GM12878 (cell line): ENCODE measurements around the gene LARP1B. TPM values are rescaled to one million over a fixed set of nuclear protein-coding genes. Genes with fewer than 3 reads are reported as not detected.

Experiments
- ATAC-seq: fragments of 200-7000 bp; cut with Tn5 transposase; 3 replicates; pipeline ENCODE4 v1.9.1; 2020; ENCODE audit warnings: mild to moderate bottlenecking, moderate library complexity
- BruUV-seq: library from RNA; stranded (reverse); fragments of 400-500 nt; replicated peaks from 2 replicates; lab custom pipeline; 2021; lab: Mats Ljungman, UMichigan
- CTCF ChIA-PET: fragments of 300-600 bp; sonication (Branson Sonifier 250); formaldehyde crosslinking; extraction: SDS; loops from one replicate; lab custom pipeline; 2021; ENCODE audit warnings: inconsistent platforms; lab: Yijun Ruan, JAX
- POLR2A ChIA-PET: fragments of 350-600 bp; formaldehyde crosslinking; extraction: SDS; loops from one replicate; lab custom pipeline; 2021; ENCODE audit warnings: inconsistent platforms; lab: Charles Lee
- RAD21 ChIA-PET: fragments of 300-600 bp; sonication (Branson Sonifier 250); formaldehyde crosslinking; loops from one replicate; lab custom pipeline; 2023; ENCODE audit warnings: antibody characterized with exemption; ENCODE audit not compliant: unreplicated experiment; lab: Charles Lee
- SMC1A ChIA-PET: fragments of 300-600 bp; sonication (Branson Sonifier 250); formaldehyde crosslinking; loops from one replicate; lab custom pipeline; 2023; ENCODE audit not compliant: unreplicated experiment, uncharacterized antibody; lab: Charles Lee
- DNase-seq: peaks from one replicate; pipeline ENCODE4 v3.0.0-alpha.2; 2011; ENCODE audit warnings: low read depth, low spot score
- FAIRE-seq: peaks from 3 replicates; lab custom pipeline; 2011; peaks lifted over from hg19 to GRCh38; lab: Jason Lieb, UNC
- H2AFZ ChIP-seq: 2 replicates; pipeline ENCODE4 v1.6.0; 2011; ENCODE audit warnings: low read depth, low read length, control low read depth; ENCODE audit not compliant: control insufficient read depth
- H3K27ac ChIP-seq: 2 replicates; pipeline ENCODE4 v1.5.1; 2011; ENCODE audit warnings: control low read depth; ENCODE audit not compliant: control insufficient read depth, insufficient read depth
- H3K27me3 ChIP-seq, 2 experiments: replicated peaks in 1 of 2; 2 replicates each; pipeline versions ENCODE4 v1.6.0 to v1.6.1; 2011; ENCODE audit warnings: low read length in 1 of 2; ENCODE audit not compliant: control insufficient read depth in 2 of 2, insufficient read depth in 2 of 2
- H3K36me3 ChIP-seq, 2 experiments: 2 replicates each; pipeline ENCODE4 v1.5.1; 2011; ENCODE audit warnings: low read length in 1 of 2; ENCODE audit not compliant: control insufficient read depth in 2 of 2, insufficient read depth in 2 of 2
- H3K4me1 ChIP-seq: 2 replicates; pipeline ENCODE4 v1.6.1; 2011; ENCODE audit warnings: mild to moderate bottlenecking, low read length, moderate library complexity, mixed read lengths; ENCODE audit not compliant: control insufficient read depth, insufficient read depth
- H3K4me2 ChIP-seq: 2 replicates; pipeline ENCODE4 v1.6.0; 2011; ENCODE audit warnings: control low read depth; ENCODE audit not compliant: control insufficient read depth, insufficient read depth
- H3K4me3 ChIP-seq: fragments of 200-600 bp; sonication (generic); 2 replicates; pipeline ENCODE4 v1.5.1; 2016
- H3K79me2 ChIP-seq: 2 replicates; pipeline ENCODE4 v1.6.0; 2011; ENCODE audit warnings: low read length; ENCODE audit not compliant: control insufficient read depth, insufficient read depth
- H3K9ac ChIP-seq: 2 replicates; pipeline ENCODE4 v1.8.0; 2011; ENCODE audit warnings: low read length, control low read depth, mixed read lengths; ENCODE audit not compliant: control insufficient read depth, insufficient read depth
- H3K9me3 ChIP-seq: replicated peaks from 3 replicates; pipeline ENCODE4 v1.5.1; 2011; ENCODE audit warnings: mild to moderate bottlenecking, low read length; ENCODE audit not compliant: control insufficient read depth, insufficient read depth
- H4K20me1 ChIP-seq: 2 replicates; pipeline ENCODE4 v1.6.0; 2011; ENCODE audit not compliant: control insufficient read depth, insufficient read depth
- E2F8 ChIP-seq: fragments of 450-650 bp; IDR thresholded peaks from 2 replicates; pipeline ENCODE4 v1.6.1; 2018; ENCODE audit warnings: mild to moderate bottlenecking, low read depth, moderate library complexity; ENCODE audit not compliant: partially characterized antibody
- ETV6 ChIP-seq, 2 experiments: fragments of 450-650 bp in 1 of 2; IDR thresholded peaks in 1 of 2; conservative IDR thresholded peaks in 1 of 2; 2 replicates each; pipeline ENCODE4 v1.6.1; 2014; ENCODE audit warnings: antibody characterized with exemption in 1 of 2, borderline replicate concordance in 1 of 2, low read depth in 1 of 2, mild to moderate bottlenecking in 1 of 2, moderate library complexity in 1 of 2
- GABPA ChIP-seq: IDR thresholded peaks from 2 replicates; pipeline ENCODE4 v1.6.1; 2014; ENCODE audit warnings: antibody characterized with exemption, low read depth, mild to moderate bottlenecking, inconsistent platforms
- GATAD2B ChIP-seq: fragments of 450-650 bp; conservative IDR thresholded peaks from 2 replicates; pipeline ENCODE4 v1.6.1; 2017; ENCODE audit warnings: low read depth, mild to moderate bottlenecking, moderate library complexity
- HDAC6 ChIP-seq: fragments of 200-600 bp; sonication (generic); IDR thresholded peaks from one replicate; pipeline ENCODE4 v1.8.0; 2017; ENCODE audit warnings: antibody characterized with exemption; ENCODE audit not compliant: unreplicated experiment
- IKZF1 ChIP-seq: fragments of 450-650 bp; conservative IDR thresholded peaks from 2 replicates; pipeline ENCODE4 v1.6.1; 2017; ENCODE audit warnings: antibody characterized with exemption, mild to moderate bottlenecking
- LARP7 ChIP-seq: fragments of 450-650 bp; IDR thresholded peaks from 2 replicates; pipeline ENCODE4 v1.6.1; 2017; ENCODE audit warnings: mild to moderate bottlenecking
- MEF2A ChIP-seq: IDR thresholded peaks from 2 replicates; pipeline ENCODE4 v1.6.1; 2011; ENCODE audit warnings: low read depth, mild to moderate bottlenecking, low read length, moderate library complexity; ENCODE audit not compliant: insufficient read depth
- PRDM15 ChIP-seq: fragments of 450-650 bp; formaldehyde crosslinking; IDR thresholded peaks from 2 replicates; pipeline ENCODE4 v1.4.0; 2020; ENCODE audit warnings: mild to moderate bottlenecking, moderate library complexity
- SREBF2 ChIP-seq: IDR thresholded peaks from 2 replicates; pipeline ENCODE4 v1.6.1; 2012; ENCODE audit warnings: mild to moderate bottlenecking, low read length
- WGBS: methylation state at CpG from one replicate; pipeline ENCODE4 v1.1.6; 2016; ENCODE audit warnings: low lambda C conversion rate; ENCODE audit not compliant: insufficient replicate concordance, insufficient coverage; ENCODE audit errors: missing lambda C conversion rate; 5-methylcytosine and 5-hydroxymethylcytosine counted together
- in situ Hi-C: fragments of 300-500 bp; cut with MboI; formaldehyde crosslinking; loops from 9 replicates; pipeline ENCODE4 v1.14.3; 2018; ENCODE audit warnings: mixed read lengths
- intact Hi-C: fragments of 100-400 bp; cut with micrococcal nuclease; formaldehyde crosslinking; loops from one replicate; pipeline ENCODE4 v1.14.2; 2022; ENCODE audit not compliant: unreplicated experiment
- polyA plus RNA-seq, 11 experiments: library from polyadenylated mRNA; depleted of rRNA in 4 of 11; unstranded in 6 of 11; stranded (reverse) in 5 of 11; fragments of >200 nt; fragmentation: Nextera tagmentation in 4 of 11; fragmentation: Illumina TruSeq in 1 of 11; extraction: Ambion mirVana in 4 of 11; extraction: Trizol in 1 of 11; gene quantifications; 1 replicate in 1 of 11; 2 replicates in 10 of 11; pipeline versions ENCODE4 v1.2.1 to v1.2.3, GENCODE V29; 2011 to 2016; ENCODE audit warnings: inconsistent platforms in 2 of 11, missing spikeins in 2 of 11, low read depth in 1 of 11
- total RNA-seq, 4 experiments: library from RNA; depleted of rRNA in 3 of 4; stranded (reverse); fragments of >200 nt in 3 of 4; fragmentation: Illumina TruSeq in 1 of 4; extraction: Trizol in 1 of 4; gene quantifications; 2 replicates each; pipeline versions ENCODE4 v1.2.1 to v1.2.3, GENCODE V29; 2013 to 2021

LARP1B gene
- total and polyA plus RNA-seq, 10 of the 15 experiments (the other 5 are each of a cell fraction or from before 2014, with no cell fraction given): 9.2 to 30.9 (median 14.7) TPM

GRCh38 chr4:128145727-128146126, 84.6 kb downstream of the LARP1B start:
- CTCF ChIA-PET: no interaction called here
- POLR2A ChIA-PET: no interaction called here
- FAIRE-seq (no peak), ATAC-seq (no peak), DNase-seq (no peak)
- H4K20me1 ChIP-seq: no peaks in the 10 kb centered on the region
- RAD21 ChIA-PET: no interaction called here
- TF ChIP-seq GATAD2B: no peak
- TF ChIP-seq IKZF1: no peak
- no peak for TF ChIP-seq HDAC6
- TF ChIP-seq SREBF2: no peak
- no peak for TF ChIP-seq E2F8
- no peak for TF ChIP-seq PRDM15 (CRISPR knock-in tag)
- TF ChIP-seq MEF2A: no peak
- TF ChIP-seq ETV6 (conservative IDR thresholded peaks at IDR 0.05 in 1 of 2, IDR thresholded peaks at IDR 0.05 in 1 of 2; ENCODE audit: borderline replicate concordance in 1 of 2, low read depth in 1 of 2): no peak
- TF ChIP-seq LARP7: no peak
- no peak for TF ChIP-seq GABPA
- in situ Hi-C loops (no loop called here), intact Hi-C loops (no loop called here)
- 98% methylated on average over 2 of the region's 2 CpGs for WGBS
- no peak overlapping the region for H3K4me2 ChIP-seq
- H3K9me3 ChIP-seq: no peaks in the 10 kb centered on the region; the same call in 1 of the 3 replicates
- H3K79me2 ChIP-seq: no peaks in the 10 kb centered on the region
- no peaks in the 10 kb centered on the region for H3K27me3 ChIP-seq
- H3K4me3 ChIP-seq: no peak overlapping the region
- no peak overlapping the region for H3K9ac ChIP-seq
- BruUV-seq: no TSS peak
- SMC1A ChIA-PET: no interaction called here
- no peaks in the 10 kb centered on the region for H3K4me1 ChIP-seq
- no peaks in the 10 kb centered on the region; a peak in 1 of 4 replicates for H3K36me3 ChIP-seq
- no peak overlapping the region for H2AFZ ChIP-seq
- H3K27ac ChIP-seq: no peak overlapping the region
